ENCODE results near the gene EXD3.

DNA sequence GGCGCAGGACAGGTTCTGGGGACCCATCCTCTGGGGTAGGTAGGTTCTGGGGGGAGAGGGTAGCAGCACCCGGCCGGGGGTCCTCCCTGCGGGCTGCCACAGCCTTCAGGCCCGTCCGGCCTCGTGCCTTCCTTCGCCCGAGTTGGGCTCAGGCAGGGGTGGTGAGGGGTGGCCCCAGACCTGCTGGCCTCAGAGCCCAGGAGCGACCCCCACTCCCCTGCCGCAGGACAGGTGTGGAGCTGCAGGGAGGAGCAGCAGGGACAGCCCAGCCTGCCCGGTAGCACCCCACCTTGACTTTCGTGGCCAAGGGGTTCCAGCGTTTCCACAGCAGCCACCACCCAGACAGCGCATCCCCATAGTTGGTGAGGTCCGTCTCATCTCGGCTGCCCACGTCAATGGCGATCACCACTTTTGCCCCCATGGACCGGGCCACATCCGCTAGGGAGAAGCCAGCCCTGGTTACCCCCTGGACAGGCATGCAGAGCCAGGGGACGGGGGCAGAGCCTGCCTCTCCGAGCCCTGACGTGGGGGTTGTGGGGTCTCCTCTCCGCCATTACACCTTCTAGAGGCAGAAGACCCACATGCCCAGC is 39.5 kb upstream of the EXD3 start:
- TF ChIP-seq, protein P1, sequence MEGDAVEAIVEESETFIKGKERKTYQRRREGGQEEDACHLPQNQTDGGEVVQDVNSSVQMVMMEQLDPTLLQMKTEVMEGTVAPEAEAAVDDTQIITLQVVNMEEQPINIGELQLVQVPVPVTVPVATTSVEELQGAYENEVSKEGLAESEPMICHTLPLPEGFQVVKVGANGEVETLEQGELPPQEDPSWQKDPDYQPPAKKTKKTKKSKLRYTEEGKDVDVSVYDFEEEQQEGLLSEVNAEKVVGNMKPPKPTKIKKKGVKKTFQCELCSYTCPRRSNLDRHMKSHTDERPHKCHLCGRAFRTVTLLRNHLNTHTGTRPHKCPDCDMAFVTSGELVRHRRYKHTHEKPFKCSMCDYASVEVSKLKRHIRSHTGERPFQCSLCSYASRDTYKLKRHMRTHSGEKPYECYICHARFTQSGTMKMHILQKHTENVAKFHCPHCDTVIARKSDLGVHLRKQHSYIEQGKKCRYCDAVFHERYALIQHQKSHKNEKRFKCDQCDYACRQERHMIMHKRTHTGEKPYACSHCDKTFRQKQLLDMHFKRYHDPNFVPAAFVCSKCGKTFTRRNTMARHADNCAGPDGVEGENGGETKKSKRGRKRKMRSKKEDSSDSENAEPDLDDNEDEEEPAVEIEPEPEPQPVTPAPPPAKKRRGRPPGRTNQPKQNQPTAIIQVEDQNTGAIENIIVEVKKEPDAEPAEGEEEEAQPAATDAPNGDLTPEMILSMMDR (IDR thresholded peaks at IDR 0.05): no peak
- TF ChIP-seq REST (IDR thresholded peaks at IDR 0.05; ENCODE audit: low read depth, low read length): no peak
- TF ChIP-seq SMC3 (IDR thresholded peaks at IDR 0.05; ENCODE audit: low read depth, low read length): no peak
- TF ChIP-seq MXI1 (IDR thresholded peaks at IDR 0.05; ENCODE audit: low read depth, low read length): no peak

Data from SK-N-SH (cell line).